H1 (cell line): ENCODE data around the gene ARHGEF25. TPM values are rescaled to one million over a fixed set of nuclear protein-coding genes. Genes with fewer than 3 reads are reported as not detected.
A peak's percentile ranks its signal among the peaks of the same experiment; 100 is the strongest.

Experiments used
- EP300 ChIP-seq, 2 experiments: IDR thresholded peaks; 1 replicate in 1 of 2; 2 replicates in 1 of 2; pipeline ENCODE4 v1.6.1; 2011 to 2012; ENCODE audit warnings: low read depth in 2 of 2, low read length in 2 of 2, mild to moderate bottlenecking in 2 of 2, borderline replicate concordance in 1 of 2, inconsistent platforms in 1 of 2, moderate library complexity in 1 of 2
- PHF8 ChIP-seq: fragments of 200-600 bp; sonication (generic); conservative IDR thresholded peaks from 2 replicates; pipeline ENCODE4 v1.7.1; 2012; ENCODE audit warnings: low read depth, mild to moderate bottlenecking, inconsistent platforms, low read length, moderate library complexity
- POLR2A ChIP-seq, 2 experiments: IDR thresholded peaks; 1 replicate in 1 of 2; 2 replicates in 1 of 2; pipeline ENCODE4 v1.6.1; 2011; ENCODE audit warnings: low read depth in 2 of 2, low read length in 2 of 2, mild to moderate bottlenecking in 2 of 2; ENCODE audit errors: control extremely low read depth in 1 of 2
- POLR2AphosphoS5 ChIP-seq: IDR thresholded peaks from 2 replicates; pipeline ENCODE4 v1.6.1; 2011; ENCODE audit warnings: low read depth, low read length
- polyA plus RNA-seq, 7 experiments: library from polyadenylated mRNA; depleted of rRNA in 3 of 7; stranded (reverse) in 5 of 7; unstranded in 2 of 7; fragments of >200 nt in 5 of 7; fragments of 200-250 nt in 2 of 7; gene quantifications; 1 replicate in 5 of 7; 2 replicates in 1 of 7; 4 replicates in 1 of 7; pipeline versions ENCODE4 v1.2.1 to v1.2.3, GENCODE V29; 2011 to 2013; ENCODE audit warnings: missing spikeins in 2 of 7, mixed read lengths in 2 of 7
- total RNA-seq: library from RNA; stranded (reverse); fragmentation: NEBNext Ultra II Directional; extraction: Animal tissue kit (Norgen Biotek cat#: 25700); gene quantifications from 2 replicates; pipeline ENCODE4 v1.2.1, GENCODE V29; 2021
- TF ChIP-seq, protein P1 (sequence below): IDR thresholded peaks from 2 replicates; pipeline ENCODE4 v1.6.1; 2011; ENCODE audit warnings: low read length, improper control_type of control experiment

ARHGEF25 gene
- total and polyA plus RNA-seq, 2 of the 8 experiments (the other 6 are each of a cell fraction or from before 2014, with no cell fraction given), result 5.9 to 8.8 TPM

DNA sequence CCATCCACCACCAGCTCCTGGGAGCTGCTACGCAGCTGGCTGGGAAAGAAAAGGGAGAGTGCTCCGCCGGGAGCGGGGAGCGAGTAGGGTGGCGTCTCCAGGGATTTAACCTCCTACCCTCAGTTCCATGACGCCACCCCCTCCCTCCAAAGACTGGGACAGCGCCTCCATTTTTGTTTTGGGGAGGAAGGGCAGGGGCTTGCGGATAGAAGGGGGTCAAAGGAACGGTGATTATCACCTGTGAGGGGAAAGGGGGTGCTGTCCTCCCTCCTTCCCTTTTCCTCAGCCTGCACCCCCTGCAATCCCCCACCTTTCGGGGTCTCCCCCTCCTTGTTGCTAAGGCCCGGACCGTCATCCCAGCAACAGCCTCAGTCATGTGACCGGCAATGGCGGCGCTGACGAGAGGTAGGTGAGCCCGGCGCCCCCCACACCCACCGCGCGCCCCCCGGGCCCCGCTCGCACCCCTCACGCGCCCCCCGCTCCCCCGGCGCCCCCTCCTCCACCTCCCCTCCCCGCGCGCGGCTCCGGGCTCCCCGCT is 6.7 kb upstream of the ARHGEF25 start, which contains the start of gene DTX3 (continued):
- peak; percentile 57 for TF ChIP-seq PHF8
- no peak for TF ChIP-seq EP300 (IDR thresholded peaks at IDR 0.05; ENCODE audit: borderline replicate concordance in 1 of 2, low read depth in 2 of 2, low read length in 2 of 2)
- peak in 1 of 2 experiments; percentile 18; a peak in 1 of 3 replicates for TF ChIP-seq POLR2A (IDR thresholded peaks at IDR 0.05; ENCODE audit: control extremely low read depth in 1 of 2, low read depth in 2 of 2, low read length in 2 of 2)
- TF ChIP-seq, protein P1, sequence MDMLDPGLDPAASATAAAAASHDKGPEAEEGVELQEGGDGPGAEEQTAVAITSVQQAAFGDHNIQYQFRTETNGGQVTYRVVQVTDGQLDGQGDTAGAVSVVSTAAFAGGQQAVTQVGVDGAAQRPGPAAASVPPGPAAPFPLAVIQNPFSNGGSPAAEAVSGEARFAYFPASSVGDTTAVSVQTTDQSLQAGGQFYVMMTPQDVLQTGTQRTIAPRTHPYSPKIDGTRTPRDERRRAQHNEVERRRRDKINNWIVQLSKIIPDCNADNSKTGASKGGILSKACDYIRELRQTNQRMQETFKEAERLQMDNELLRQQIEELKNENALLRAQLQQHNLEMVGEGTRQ, result peak; percentile 70
- peak; percentile 57; the same call in 1 of the 2 replicates for TF ChIP-seq POLR2AphosphoS5
